GM19043 (cell line): ENCODE data around the gene ABT1.

Source experiments
- ATAC-seq: cut with Tn5 transposase; IDR thresholded peaks from one replicate; pipeline ENCODE4 v1.9.1; 2021; ENCODE audit warnings: low read depth; ENCODE audit not compliant: unreplicated experiment

Gene ABT1

GRCh38 chr6:26571592-26572296, 25.0 kb upstream of the ABT1 start:
- ATAC-seq: no peak

GRCh38 chr6:26575494-26575939, 21.2 kb upstream of the ABT1 start:
- no peak for ATAC-seq

- no peak for ATAC-seq
Measured at GRCh38 chr6:26576407-26576843, 20.3 kb upstream of the ABT1 start.

- no peak for ATAC-seq
Measured at GRCh38 chr6:26576929-26577719, 19.6 kb upstream of the ABT1 start.

GRCh38 chr6:26577720-26578072, 19.1 kb upstream of the ABT1 start:
- ATAC-seq: no peak

- ATAC-seq: no peak
Measured at GRCh38 chr6:26578279-26578678, 18.5 kb upstream of the ABT1 start.

- ATAC-seq: no peak
Measured at GRCh38 chr6:26578741-26579140, 18.0 kb upstream of the ABT1 start.

- no peak for ATAC-seq
Measured at GRCh38 chr6:26581164-26581915, 15.4 kb upstream of the ABT1 start.

- no peak for ATAC-seq
Measured at GRCh38 chr6:26588965-26589364, 7.8 kb upstream of the ABT1 start.

GRCh38 chr6:26592649-26593048, 4.1 kb upstream of the ABT1 start:
- ATAC-seq: no peak

- no peak for ATAC-seq
Measured at GRCh38 chr6:26593278-26594130, 3.2 kb upstream of the ABT1 start.

- no peak for ATAC-seq
Measured at GRCh38 chr6:26594131-26594498, 2.6 kb upstream of the ABT1 start.

GRCh38 chr6:26594730-26595632, 1.8 kb upstream of the ABT1 start:
- no peak for ATAC-seq

GRCh38 chr6:26595669-26596269, 984 bp upstream of the ABT1 start:
- peak; percentile 49 for ATAC-seq

- ATAC-seq: no peak
Measured at GRCh38 chr6:26597389-26597766, 625 bp downstream of the ABT1 start.

- no peak for ATAC-seq
Measured at GRCh38 chr6:26597821-26598220, 1.1 kb downstream of the ABT1 start.

GRCh38 chr6:26598267-26598666, 1.5 kb downstream of the ABT1 start:
- ATAC-seq: no peak

- no peak for ATAC-seq
Measured at GRCh38 chr6:26599134-26599533, 2.4 kb downstream of the ABT1 start.

- ATAC-seq: no peak
Measured at GRCh38 chr6:26599591-26599990, 2.8 kb downstream of the ABT1 start.
